Renal cortex interstitium (tissue), 11 donors: ENCODE results near the gene CTDSP2. TPM values are rescaled to one million over a fixed set of nuclear protein-coding genes. Genes with fewer than 3 reads are reported as not detected.

Experiments used
- DNase-seq, 11 donors: peaks; one replicate each; pipeline ENCODE4 v3.0.0-alpha.2; 2013; ENCODE audit warnings: low read depth in 9 of 11, low spot score in 4 of 11; ENCODE audit errors: extremely low read depth in 1 of 11
- polyA plus RNA-seq, 3 donors: library from polyadenylated mRNA; unstranded; fragments of 120-200 nt; gene quantifications; one replicate each; pipeline ENCODE4 v1.2.1, GENCODE V29; 2013; ENCODE audit not compliant: insufficient read length in 3 of 3

The CTDSP2 gene
- polyA plus RNA-seq, 3 donors, result 237 to 273 (median 260) TPM

DNA sequence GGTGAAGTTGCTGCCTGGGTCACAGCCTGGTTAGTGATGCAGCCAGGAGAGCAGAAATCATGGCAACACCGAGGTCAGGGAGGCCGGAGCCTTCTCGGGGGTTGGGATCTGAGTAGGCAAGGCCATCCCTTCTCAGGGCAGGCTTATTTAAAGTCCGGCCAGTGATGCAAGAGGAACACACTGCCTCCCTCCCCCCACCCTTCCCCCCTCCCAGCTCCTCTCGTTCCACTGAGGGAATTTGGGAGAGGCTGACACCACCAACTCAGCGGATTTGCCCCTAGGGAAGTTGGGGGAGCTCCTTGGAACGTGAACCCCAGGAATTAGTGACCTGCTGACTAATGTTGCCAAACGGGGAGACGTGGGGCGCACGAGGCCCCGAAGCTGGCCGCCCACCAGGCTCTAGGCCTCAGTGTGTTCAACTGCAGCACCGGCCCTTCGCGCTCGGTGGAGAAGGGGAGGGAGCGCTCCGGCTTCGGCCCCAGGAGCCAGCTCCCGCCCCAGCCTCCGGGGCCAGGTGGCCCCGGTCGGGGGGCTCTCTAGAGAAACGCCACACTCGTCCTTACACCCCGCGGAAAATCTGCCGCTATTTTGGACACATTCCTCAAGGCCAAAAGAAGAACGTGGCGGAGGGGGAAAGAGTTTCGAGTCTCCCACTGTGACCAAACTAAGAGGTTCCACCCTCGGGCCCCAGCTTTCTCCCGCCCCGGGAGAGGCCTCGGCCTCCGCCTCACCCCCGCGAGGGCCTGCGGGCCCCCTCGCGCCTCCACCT is 1.6 kb downstream of the CTDSP2 start:
- peak in 2 of 11 donors; percentile 42 to 56 for DNase-seq

DNA sequence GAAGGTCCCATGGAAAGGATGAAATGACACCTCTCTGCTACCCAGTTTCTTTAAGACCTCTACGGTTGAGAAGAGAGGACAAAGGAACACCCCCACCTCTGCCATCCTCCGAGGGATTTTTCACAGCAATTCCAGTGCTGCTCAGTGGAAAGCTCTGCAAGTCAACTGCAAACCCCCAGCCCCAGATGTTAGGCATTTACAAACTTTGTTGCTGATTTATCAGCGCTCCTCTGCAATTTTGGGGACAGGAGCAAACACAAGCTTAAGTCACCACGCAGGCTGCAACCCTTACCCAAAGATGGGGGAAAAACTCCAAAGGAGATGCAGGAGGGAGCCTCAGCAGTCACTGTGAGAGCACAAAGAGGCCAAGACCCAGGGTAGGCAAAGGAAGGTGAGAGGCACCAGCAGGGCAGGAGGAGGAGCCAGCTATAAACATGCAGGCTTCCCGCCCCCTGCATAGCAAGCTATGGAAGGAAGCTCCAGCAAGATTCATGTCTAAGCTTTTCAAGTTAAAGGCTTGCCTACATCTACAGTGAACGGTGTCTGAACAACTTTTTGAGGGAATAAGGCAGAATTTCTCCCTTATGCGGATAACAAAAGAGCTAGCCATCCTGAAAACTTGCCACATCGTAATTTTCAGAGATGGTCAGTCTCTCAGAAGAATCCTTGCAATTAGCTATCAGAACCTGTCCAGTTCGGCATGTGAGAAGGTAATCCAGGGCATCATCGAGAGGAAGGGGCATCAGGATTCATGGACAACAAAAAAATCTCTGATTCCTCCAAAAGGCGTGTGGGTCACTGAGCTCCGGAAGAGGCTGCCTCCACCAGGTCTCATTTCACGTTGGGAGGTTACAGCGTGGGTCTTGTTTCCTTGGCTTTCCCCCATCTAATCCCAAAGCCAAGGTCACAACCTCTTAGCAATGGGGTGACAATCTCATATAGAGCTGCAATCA is 3.9 kb downstream of the CTDSP2 start:
- DNase-seq, result no peak

DNA sequence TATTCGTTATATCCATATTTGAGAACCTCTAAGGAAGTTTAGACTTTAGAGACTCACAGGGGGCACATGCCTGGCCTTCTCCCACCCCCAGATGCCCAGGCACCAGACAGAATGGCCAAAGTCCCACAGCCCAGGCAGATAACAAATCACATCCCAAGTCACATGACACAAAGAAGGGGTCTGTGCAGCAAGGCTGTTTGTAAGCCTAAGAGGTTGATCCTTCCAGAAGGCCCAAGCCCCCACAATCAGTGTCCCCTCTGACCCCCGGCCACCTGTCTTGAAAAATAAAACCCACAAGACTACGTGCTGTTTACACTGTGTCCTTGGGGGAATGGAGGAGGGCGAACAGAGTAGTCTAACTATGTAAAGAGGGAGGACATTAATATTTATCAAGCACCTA is 5.1 kb downstream of the CTDSP2 start:
- DNase-seq, result no peak

DNA sequence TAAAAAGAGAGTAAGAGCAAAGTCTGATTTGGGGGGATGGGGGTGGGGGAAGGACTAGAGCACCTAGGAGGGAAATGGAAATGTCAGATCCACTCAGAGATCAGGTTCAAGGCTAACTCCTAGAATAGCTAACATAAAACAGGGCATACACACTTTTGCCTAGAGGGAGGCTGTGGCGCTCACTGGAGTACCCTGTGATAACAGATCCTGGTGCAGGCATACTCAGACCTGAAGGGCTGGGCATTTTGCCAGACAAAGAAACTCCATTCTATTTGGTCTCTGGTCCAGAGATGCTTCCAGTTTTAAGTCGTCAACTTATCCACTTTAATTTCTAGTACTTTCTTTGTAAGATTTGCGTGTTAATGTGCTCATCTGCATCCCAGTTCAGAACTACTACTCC is 5.8 kb downstream of the CTDSP2 start:
- DNase-seq, result no peak

DNA sequence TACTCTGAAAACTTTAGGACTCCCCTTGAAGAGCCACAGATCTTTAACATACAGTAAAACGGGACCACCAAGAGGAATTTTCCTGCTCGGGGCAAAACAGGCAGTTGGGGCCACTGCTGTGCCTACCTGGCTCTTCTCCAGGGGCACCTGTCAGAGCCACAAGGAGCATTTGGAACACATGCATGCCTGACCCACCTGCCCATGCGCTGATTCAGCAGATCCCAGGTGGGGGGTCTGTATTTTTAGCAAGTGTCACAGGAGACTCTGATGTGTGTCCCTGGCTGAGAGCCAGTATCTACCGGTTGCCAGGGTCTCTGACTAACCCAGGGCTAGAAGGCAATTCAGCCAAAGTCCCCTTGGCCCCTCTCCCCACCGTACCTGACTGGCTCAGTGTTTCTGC is 6.5 kb downstream of the CTDSP2 start:
- DNase-seq, result no peak

DNA sequence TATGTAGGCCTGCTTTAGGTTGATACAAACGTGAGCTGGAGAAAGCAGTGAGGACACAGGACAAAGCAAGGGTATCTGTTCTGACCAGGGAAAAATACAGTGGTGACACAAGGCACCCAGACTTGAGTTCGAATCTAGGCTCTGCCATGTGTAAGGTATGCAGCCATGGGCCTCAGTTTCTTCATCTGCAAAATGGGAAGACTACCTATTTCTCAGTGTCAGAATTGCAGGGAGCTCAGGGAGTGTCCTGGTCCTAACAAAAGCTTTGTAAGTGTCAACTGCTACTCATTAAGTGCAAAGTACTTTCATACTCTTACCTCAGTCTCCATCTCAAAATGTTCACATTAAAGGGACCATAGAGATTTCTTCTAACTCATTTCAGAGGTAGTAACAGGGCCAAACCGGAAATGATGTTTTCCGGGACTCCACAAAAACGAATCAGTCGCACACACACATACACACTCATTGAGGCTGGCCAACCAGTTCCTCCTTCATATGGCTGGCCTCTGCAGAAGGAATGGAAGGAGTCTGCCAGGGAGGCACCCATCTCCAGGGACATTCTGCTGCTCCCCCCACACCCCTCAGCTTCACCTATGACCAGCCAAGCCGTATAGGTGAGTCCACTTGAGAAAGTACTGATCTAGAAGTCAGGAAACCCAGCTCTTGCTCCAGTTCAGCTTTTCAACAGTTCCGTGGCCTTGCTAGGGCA is 7.8 kb downstream of the CTDSP2 start:
- no peak for DNase-seq

DNA sequence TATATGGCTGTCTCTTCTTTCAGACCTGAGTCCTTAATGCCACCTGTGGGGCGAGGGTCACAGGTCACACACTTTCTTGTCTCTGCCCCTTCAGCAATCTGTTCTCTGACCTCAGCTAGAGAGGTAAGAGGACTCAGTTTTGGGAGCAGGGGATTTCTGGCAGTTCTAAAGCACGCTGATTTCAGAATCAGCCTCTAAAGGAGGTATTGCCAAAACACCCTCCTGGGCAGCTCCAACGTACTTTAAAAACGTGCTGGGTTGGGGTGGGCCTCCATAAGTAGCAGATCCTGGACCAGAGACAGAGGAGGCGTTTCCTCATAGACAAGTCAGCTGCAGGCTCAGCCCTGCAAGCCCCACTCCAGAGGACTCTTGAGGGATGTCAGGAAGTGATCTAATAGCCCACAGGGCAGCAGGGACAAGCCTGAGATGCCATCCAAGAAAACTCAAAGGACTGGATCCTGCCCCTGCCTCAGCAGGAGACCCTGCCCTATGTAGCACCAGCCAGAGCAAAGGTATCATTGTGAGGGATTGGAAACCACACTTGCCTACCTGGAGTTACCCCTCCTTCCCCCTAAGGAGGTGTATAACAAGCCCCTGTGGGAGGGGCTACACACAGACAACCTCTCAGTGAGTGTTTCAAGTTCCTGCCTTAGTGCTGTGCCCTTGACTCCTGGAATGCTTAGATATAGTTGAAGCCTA is 8.5 kb downstream of the CTDSP2 start:
- no peak for DNase-seq

DNA sequence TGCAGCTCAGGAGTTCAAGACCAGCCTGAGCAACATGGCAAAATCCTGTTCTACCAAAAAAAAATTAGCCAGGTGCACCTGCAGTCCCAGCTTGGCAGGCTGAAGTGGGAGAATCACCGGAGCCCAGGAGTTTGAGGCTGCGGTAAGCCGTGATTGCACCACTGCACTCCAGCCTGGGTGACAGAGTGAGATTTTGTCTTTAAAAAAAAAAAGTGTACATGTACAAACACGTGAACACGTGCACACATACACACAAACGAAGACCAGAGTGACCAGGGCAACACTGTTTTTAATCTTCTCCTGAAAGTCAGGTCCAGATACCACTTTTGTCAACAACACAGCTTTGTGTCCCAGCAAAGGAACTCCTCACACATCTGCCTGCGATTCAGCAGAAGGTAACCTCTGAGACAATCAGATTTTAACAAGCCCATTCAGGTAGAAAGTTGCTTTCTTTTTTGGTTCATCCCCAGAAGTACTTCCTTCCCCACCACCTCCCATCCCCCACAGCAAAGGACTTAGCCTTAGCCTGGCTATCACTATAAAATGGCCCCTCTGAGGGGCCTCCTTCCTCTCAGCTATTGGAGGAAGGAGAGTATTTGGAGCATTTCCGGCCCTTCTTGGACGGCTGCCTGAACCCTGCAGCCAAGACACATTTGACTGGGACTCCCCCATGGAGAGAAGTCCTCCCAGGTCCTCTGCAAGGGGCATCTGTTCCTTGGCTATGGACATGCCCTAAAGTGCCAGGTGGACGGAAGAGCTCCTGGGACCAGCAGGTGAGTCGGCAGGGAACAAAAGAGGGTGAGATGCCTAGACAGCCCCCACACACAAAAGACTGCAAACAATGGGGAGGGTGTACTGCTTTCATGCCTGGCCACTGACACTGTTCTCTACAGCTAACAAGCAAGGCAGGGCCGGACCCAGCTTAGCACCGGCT is 9.8 kb downstream of the CTDSP2 start:
- peak in 9 of 11 donors; percentile 82 to 93 (median 88) for DNase-seq

DNA sequence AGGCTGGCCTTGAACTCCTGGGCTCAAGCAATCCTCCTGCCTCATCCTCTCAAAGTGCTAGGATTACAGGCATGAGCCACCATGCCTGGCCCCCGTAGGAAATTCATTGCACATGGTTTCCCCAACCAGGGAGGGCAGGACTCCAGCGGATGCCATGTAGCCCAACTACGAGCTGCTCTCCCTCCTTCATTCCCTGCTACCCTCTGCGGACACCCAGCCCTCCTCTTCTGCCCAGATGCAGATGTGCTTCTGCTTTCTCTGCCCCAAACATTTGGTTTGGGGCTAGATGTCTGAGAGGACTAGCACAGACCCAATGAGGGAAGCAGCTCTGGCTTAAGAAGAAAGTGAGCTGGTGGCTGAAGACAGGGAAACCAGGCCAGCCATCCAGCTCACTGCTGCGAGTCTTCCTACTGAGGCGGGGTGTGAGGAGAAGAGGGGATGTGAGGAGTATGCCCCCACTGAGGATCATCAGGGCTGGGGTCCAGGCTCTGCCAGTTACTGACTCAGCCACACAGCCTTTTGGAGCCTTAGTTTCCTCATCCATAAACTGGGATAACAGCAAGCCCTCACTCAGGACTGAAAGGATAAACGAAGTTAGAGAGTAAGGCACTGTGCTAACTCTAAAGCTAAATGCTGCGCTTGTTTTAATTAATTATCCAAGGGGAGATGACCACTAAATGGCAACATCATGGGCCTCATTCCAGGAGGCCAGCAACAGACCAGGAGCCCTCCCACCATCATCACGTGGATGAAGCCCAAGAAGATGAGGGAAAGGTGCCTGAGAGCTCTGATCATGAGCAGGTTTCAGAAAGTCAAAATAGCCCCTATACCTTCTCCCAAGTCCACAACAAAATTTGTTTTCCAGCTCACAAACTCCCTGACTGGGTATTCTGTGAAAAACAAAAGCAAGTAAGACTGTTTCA is 10.9 kb downstream of the CTDSP2 start:
- no peak for DNase-seq

DNA sequence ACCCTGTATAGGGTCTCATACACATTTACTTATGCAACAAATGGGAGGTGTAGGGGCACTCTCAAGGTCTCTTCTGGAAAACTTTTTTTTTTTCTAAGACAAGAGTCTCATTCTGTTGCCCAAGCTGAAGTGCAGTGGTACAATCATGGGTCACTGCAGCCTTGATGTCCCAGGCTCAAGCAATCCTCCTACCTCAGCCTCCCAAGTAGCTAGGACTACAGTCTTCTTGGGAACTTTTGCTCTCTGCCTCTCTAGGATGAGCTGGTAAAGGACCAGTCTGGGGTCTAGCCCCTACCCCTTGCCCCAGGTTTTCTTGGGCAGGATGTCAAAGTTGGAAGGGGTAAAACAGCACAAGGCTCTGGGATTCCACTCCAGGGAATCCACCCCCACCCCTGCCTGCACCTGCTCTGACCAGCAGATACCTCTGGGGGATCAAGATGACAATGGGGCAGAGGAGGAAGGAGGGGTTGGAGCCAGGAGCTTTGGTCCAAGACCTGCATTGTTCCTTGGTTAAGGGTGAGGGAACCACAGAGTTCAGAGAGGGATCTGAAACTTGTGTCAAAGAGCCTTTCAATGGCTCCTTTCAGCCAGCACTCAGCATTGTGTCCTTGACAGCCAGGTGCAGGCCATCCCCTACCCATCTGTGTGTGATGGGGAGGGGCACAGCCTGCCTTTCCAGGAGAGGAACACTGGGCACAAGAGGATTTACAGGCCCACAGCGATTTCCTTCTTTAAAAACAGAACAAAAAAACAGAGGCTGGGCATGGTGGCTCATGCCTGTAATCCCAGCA is 12.2 kb downstream of the CTDSP2 start:
- no peak for DNase-seq

DNA sequence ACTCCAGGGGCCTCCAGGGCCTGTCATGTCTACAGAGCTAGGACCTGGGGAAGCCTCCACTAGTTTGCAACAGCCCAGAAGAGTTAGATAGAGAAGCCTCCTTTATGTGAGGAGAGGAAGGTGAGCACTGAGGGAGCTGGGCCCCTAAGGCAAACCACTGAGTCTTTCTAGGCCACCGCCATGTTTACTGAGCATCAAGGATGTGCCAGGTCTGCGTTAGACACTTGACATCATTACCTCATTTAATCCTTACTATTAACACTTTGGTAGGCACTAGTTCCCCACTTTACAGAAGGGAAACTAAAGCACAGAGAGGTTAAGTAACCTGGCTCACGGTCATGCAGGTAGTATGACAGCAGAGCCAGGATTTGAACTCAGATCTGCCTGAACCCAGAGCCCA is 12.9 kb downstream of the CTDSP2 start:
- no peak for DNase-seq

DNA sequence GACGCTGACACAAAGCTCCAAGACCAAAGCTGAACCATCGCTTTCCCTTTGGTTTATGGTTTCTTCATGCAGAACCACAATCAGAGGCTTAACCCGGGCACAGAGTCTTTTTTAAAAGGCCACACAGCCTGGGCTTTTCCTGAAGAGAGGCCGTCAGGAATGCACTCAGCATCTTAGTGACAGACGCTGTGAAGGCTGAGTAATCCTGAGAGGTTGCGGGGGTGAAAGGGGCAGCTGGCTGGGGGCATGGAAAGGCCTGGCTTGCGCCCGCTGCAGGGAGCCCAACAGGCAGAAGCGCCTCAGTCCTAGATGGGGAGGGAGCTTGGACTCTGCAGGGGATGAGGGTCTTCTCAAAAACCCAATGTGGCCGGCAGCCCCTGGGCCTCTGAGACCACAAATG is 13.6 kb downstream of the CTDSP2 start:
- no peak for DNase-seq

DNA sequence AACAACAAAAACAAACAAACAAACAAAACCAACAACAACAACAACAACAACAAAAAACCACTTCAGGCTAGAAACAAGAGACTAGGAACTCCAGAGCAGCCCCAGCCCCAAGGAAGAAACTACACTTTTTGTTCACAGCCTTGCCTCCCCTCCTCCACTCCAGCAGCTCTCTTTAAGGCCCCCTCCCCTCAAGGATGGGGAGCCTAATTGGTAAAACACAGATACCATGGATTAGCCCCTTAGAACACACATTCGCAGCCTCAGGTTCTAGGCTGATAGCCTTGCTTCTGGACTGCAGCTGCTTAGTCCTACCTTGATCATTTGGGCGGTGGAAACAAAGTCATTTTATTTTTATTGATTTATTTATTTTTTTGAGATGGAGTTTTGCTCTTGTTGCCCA is 16.1 kb downstream of the CTDSP2 start:
- no peak for DNase-seq

DNA sequence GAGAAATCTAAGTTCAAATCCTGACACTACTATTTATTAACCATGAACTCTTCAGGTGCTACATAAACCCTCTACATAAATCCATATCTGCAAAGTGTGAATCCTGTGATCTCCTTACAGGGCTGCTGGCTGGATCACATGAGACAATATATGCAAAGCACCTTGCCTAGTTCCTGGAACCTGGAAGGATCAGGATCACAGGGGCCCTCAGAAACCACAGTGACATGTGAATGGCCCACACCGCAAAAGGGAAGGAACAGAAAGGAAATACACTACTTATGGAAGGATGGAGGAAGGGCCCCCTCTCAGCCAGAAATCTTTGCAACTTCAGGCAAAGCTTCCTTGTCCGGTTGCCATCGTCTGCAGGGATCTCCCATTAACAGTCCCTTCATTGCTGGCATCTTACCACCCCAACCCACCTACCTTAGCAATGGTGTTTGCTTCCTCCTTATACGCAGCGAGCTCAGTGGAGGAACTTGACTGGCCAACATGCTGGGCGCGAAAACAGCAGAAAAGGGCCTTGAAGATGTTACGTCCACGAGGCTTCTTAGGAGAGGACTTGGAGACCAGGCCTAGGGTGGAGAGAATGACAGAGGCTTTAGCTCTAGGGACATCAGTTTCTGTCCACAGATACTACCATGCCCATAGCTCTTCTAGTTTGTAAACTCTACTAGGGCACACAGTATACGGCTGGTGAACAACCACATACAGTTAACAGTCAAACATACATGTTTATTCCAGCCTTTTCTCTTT is 17.3 kb downstream of the CTDSP2 start:
- DNase-seq, result no peak

DNA sequence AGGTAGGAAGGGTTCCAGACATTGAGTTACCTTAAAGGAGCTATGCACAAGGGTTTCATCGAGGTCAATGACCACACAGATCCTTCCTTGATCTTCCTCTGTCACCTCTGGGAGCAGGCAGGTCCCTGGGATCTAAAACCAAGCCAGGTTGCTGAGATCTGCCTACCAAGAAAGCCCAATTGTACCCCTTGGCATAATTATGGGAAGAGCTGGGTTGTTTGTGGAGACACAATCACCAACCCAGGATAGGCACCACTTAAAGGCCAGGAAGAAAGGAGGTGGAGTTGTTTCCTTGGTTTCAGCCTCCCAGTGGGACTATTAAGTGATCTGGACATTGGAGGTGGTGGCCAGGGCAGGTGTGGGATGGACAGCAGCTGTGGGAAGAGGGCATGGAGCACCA is 19.6 kb downstream of the CTDSP2 start:
- no peak for DNase-seq

DNA sequence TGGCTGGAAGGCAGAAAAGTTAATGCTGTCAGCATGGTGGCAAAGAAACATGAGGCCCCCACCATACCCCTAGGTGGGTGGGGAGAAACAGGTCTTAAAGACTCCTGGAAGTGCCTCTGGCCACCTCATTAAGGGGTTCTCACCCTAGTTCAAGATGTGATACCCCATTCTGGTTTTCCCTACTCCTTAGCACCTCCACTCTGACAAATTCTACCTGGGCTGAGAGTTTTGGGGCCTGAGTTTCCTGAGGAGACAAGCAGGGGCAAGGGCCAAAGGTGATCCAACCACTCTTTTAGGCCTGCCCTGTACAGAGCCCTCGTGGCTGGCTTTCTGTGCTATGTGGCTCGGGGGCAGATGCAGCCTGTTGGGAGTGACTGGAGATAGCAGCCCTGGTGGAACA is 20.1 kb downstream of the CTDSP2 start:
- DNase-seq, result no peak
